Measurements from ENCODE around the gene PRR14L.
"Not testable (repeated sequence)": the region's sequence is repeated elsewhere in the genome, so short reads cannot be mapped to it uniquely, and the experiment has no call there.

The PRR14L gene

GRCh38 chr22:31681349-31682345 is 68.3 kb downstream of the PRR14L start:
- no peak for DNase-seq (ENCODE audit: low read depth)

DNA sequence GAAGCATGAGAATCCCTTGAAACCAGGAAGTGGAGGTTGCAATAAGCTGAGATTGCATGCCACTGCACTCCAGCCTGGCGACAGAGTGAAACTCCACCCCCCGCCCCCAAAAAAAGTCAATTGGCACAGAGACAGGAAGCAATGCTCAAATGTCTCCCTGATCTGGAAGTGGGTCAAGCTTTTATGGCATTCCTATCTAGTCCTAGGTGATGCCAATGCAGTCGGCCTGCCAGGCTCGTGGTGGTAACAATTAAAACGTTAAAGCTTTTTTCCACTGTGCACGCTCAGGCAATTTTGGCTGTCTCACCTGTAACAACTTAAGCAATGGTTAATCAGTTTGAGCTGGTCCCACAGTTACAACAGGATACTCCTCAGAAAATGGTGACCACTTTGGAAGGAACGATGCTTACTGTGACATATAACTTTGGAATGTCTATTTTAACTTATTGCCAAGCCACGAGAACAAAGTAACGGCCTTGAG is 69.0 kb downstream of the PRR14L start:
- no peak for DNase-seq (ENCODE audit: low read depth)

- DNase-seq (ENCODE audit: low read depth): no peak
Observed at GRCh38 chr22:31678748-31679147, 71.2 kb downstream of the PRR14L start.

- peak; percentile 68 for DNase-seq (ENCODE audit: low read depth)
Observed at GRCh38 chr22:31676700-31677099, 73.2 kb downstream of the PRR14L start.

DNA sequence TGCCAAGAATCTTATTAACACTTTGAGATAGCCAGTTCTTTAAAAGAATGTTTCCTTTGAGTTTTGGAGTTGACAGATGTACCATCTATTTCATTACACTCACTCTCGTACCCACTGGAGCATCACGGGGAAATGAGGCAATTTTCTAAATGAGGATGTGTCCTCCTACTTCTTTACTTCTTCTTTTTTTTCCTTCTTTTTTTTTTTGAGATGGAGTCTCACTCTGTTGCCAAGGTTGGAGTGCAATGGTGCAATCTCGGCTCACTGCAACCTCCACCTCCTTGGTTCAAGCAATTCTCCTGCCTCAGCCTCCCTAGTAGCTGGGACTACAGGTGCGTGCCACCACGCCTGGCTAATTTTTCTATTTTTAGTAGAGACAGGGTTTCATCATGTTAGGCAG is 75.7 kb downstream of the PRR14L start:
- DNase-seq (ENCODE audit: low read depth): not testable (repeated sequence)

DNA sequence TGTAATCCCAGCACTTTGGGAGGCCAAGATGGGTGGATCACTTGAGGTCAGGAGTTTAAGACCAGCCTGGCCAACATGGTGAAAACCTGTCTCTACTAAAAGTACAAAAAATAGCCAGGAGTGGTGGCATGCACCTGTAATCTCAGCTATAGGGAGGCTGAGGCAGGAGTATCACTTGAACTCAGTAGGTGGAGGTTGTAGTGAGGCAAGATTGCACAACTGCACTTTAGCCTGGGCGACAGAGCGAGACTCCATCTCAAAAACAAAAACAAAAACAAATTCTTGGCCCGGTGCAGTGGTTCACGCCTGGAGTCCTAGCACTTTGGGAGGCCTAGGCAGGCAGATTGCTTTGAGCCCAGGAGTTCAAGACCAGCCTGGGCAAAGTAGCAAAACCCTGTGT is 81.1 kb downstream of the PRR14L start:
- not testable (repeated sequence) for DNase-seq (ENCODE audit: low read depth)

DNA sequence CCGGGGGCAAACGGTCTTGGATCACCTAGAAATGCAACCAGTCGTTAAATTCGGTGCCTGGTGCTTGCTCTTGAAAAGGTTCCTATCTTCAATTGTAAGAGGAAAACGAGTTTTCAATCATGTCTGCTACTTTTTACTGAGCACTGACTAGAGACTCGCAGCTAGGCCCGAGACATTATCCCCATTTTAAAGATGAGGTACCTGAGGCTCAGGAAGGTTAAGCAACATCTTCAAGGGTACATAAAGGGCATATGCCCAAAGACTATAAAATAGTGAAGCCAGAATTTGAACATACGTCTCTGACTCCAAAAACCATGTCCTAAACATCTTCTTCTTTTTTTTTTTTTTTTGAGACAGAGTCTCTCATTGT is 87.3 kb downstream of the PRR14L start:
- no peak for DNase-seq (ENCODE audit: low read depth)

GRCh38 chr22:31661851-31662667 is 87.9 kb downstream of the PRR14L start, which contains the start of gene PISD:
Gene PISD (minus strand): TSS chr22:31662215. CDS start chr22:31662208, 7 bp downstream.
- peak; percentile 91 for DNase-seq (ENCODE audit: low read depth)

- not testable (repeated sequence) for DNase-seq (ENCODE audit: low read depth)
Observed at GRCh38 chr22:31660860-31661341, 89.0 kb downstream of the PRR14L start.

- DNase-seq (ENCODE audit: low read depth): no peak
Observed at GRCh38 chr22:31659246-31659645, 90.7 kb downstream of the PRR14L start.

DNA sequence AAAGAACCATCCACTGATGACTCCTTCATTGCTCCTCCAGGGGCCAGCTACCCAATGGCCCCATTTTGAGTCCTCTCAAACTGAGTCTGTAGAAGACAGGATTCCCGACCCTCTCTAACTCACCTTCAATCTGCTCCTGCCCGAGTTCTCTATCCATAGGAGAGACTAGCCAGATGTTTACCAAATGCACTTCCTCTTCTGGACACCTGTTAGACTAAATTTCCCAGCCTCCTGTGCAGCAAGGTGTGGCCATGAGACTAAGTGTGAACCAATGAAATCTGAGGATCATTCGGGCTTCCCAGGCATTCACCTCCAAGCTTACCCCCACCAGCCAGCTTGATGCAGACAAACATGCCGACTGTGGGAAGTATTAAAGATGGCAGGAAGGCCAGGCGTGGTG is 95.5 kb downstream of the PRR14L start:
- DNase-seq (ENCODE audit: low read depth): no peak

DNA sequence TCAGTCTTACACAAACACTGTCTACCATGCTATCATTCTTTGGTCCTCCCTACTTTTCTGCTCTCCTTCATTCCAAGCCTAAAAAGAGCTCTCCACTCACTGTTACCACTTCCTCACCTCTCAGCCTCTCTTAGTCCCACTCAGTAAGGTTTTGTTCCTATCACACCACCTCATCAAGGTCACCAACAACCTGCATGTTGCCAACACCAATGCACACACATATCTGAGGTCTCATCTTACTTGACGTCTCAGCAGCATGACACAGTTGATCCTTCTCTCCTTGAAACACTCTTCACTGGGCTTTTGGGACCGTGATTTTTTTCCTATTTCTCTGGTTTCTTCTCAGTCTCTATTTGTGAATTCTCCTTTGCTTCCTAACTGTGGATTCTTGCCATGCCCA is 96.0 kb downstream of the PRR14L start:
- DNase-seq (ENCODE audit: low read depth): no peak

DNA sequence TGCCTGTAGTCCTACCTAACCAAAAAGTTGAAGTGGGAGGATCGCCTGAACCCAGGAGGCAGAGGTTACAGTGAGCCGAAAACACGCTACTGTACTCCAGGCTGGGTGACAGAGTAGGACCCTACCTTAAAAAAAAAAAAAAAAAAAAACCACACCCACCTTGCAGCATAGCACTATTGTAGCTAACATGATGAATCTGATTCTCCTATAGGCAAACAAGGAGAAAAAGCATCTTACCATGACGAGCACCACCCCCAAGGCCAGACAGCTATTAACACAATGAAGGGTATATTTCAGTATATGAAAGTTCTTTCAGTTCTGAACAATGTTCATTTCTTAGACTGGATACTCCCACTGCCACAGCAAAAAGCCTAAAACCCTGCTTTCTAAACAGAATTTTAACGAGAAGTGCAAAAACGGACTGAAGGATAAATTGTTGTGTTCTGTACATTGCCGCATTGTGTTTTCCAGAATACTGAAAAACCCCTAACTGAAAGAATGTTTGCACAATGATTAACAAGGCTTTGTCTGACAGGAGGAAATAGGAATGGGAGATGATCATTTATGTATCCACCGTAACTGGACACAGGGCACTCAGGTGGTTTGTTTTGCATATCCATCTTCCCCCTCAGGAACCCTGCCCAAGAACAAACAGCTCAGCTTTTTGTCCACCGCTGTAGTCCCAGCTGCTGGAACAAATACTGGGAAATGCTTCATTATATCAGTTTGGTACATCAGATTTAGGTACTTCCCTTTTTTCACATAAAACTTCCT is 96.8 kb downstream of the PRR14L start:
- DNase-seq (ENCODE audit: low read depth): no peak

DNA sequence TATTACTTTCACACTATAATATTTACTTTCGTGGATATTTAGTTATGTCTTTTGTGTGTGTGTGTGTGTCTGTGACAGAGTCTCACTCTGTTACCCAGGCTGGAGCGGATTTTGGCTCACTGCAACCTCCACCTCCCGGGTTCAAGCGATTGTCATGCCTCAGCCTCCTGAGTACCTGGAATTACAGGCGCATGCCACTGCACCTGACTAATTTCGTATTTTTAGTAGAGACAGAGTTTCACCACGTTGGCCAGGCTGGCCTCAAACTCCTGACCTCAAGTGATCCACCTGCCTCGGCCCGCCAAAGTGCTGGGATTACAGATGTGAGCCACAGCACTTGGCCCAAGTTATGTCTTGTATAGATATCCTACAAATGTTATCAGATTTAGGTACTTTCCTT is 97.8 kb downstream of the PRR14L start:
- DNase-seq (ENCODE audit: low read depth): no peak

DNA sequence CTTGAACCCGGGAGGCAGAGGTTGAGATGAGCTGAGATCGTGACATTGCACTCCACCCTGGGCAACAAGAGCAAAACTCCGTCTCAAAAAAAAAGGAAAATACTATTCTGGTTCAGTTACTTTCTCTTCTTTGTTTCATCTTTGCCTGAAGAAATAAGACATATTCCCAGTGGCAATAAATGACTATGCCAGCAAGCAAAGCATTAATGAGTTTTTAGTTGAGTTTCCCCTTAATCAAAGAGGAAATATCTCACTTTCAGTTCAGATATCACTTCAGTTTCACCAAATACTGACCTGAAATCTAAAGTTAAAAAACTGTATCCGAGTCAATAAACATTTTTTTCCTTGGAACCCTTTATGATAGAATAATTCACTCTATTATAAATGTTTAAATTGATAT is 98.3 kb downstream of the PRR14L start:
- DNase-seq (ENCODE audit: low read depth): no peak

DNA sequence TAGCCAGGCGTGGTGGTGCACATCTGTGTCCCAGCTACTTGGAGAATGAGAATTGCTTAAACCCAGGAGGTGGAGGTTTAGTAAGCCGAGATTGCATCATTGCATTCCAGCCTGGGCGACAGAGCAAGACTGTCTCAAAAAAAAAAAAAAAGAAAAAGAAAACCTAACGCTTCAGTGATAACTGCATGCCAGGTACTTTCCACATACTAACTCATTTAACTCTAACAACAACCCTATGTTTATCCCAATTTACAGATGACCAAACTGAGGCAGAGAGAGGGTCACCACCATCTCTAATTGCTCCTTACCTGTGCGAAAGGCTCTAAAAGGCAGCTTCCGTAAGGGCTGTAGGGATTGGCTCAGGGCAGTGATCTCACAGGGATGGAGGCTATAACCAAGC is 99.5 kb downstream of the PRR14L start:
- DNase-seq (ENCODE audit: low read depth): no peak

GRCh38 chr22:31647523-31648320 is 102.2 kb downstream of the PRR14L start:
- no peak for DNase-seq (ENCODE audit: low read depth)

- DNase-seq (ENCODE audit: low read depth): no peak
Observed at GRCh38 chr22:31647066-31647465, 102.9 kb downstream of the PRR14L start.

- DNase-seq (ENCODE audit: low read depth): no peak
Observed at GRCh38 chr22:31646186-31647019, 103.5 kb downstream of the PRR14L start.

GRCh38 chr22:31639436-31640039 is 110.4 kb downstream of the PRR14L start:
- DNase-seq (ENCODE audit: low read depth): no peak
